Fibroblast of mammary gland (primary cell): ENCODE results near the gene MFSD6.

Source experiments
- DNase-seq: peaks from one replicate; pipeline ENCODE4 v3.0.0-alpha.2; 2010; ENCODE audit warnings: low read depth
- H3K4me3 ChIP-seq: 2 replicates; pipeline ENCODE4 v1.5.1; 2011; ENCODE audit warnings: low read depth, mild to moderate bottlenecking, low read length, moderate library complexity; ENCODE audit not compliant: control insufficient read depth
- TF ChIP-seq, protein P1 (sequence below): conservative IDR thresholded peaks from 2 replicates; pipeline ENCODE4 v1.5.1; 2011; ENCODE audit warnings: low read depth, low read length, inconsistent platforms; ENCODE audit not compliant: control insufficient read depth, insufficient read depth

MFSD6 gene

DNA sequence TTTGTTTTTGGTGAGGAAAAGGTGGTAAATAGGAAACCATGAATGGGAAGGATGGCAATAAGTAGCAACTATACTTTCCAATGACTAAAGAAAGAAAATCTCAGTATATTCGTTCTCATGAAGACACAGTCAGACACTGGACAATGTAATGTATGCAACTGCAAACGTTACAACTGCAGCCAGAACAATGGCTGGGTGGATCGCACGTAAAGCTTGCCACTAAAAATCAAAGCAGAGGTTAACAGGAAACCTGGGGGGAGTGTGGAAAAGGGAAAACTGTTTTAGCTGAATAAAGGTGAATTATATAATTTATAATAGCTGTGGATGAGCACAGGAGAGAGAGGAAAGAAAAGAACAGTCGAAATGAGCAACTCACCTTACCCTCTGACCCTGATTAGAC, 93.1 kb downstream of the MFSD6 start:
- TF ChIP-seq, protein P1, sequence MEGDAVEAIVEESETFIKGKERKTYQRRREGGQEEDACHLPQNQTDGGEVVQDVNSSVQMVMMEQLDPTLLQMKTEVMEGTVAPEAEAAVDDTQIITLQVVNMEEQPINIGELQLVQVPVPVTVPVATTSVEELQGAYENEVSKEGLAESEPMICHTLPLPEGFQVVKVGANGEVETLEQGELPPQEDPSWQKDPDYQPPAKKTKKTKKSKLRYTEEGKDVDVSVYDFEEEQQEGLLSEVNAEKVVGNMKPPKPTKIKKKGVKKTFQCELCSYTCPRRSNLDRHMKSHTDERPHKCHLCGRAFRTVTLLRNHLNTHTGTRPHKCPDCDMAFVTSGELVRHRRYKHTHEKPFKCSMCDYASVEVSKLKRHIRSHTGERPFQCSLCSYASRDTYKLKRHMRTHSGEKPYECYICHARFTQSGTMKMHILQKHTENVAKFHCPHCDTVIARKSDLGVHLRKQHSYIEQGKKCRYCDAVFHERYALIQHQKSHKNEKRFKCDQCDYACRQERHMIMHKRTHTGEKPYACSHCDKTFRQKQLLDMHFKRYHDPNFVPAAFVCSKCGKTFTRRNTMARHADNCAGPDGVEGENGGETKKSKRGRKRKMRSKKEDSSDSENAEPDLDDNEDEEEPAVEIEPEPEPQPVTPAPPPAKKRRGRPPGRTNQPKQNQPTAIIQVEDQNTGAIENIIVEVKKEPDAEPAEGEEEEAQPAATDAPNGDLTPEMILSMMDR = no peak
- no peak overlapping the region for H3K4me3 ChIP-seq
- no peak for DNase-seq

DNA sequence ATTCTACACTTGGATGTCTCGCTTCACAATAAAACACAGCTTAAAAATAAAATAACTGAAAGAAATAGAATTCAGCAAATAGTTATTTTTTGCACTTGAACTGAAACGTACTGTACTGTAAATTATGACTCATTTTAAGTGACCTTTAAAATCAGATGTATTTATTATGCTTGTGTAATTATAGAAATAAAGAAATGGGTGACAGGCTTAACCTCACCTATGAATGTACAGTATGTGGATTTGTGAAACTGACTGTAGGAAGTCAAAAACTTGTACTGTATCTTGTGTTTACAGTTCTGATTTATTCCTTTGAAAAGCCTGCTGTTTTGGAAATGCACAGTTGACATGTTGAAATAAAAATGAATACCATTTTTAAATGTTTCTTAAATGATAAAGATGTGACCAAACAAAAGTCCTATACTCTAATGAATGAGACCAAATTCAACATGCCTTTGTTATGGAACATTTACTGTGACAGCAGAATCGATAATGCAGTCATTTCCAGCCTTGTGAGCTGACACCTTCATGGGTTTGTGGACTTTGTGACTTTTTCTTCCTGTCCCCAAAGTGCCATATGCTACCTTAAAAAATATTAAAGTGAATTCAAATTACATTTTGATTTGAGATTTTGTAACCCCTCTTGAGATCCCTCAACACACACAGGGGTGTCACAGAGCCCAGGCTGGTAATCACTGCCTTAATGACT, 93.7 kb downstream of the MFSD6 start:
- no peak overlapping the region for H3K4me3 ChIP-seq
- TF ChIP-seq, protein P1 = no peak
- peak; percentile 2 for DNase-seq

DNA sequence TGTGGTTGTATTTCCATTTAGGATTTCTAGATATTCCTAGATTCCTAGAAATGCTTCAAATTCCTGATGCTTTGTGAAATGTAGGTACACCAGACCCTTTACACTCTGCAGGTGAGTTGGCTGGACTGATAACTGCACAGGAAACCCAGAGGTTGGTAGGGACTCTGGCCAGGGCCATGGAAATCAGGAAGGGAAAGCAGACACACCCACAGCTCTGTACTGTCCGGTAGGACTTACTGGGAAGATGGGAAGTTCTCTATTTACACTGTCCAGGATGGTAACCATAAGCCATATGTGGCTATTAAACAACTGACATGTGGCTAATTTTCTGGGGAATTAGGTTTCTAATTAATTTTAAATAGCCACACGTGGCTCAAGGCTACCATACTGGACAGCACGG, 94.9 kb downstream of the MFSD6 start:
- no peak for DNase-seq

GRCh38 chr2:190504912-190505311, 96.8 kb downstream of the MFSD6 start:
- TF ChIP-seq, protein P1 = no peak
- DNase-seq = no peak
- H3K4me3 ChIP-seq = no peak overlapping the region

More for the DNA sequence above, 94.9 kb downstream of the MFSD6 start:
- no peak overlapping the region for H3K4me3 ChIP-seq
- TF ChIP-seq, protein P1 = no peak

- DNase-seq = no peak
- no peak overlapping the region for H3K4me3 ChIP-seq
- TF ChIP-seq, protein P1 = no peak
Measured at GRCh38 chr2:190505696-190506095, 97.5 kb downstream of the MFSD6 start.

GRCh38 chr2:190506666-190507065, 98.5 kb downstream of the MFSD6 start:
- TF ChIP-seq, protein P1 = no peak
- DNase-seq = no peak
- no peak overlapping the region for H3K4me3 ChIP-seq
